Upper lobe of right lung (tissue), 1 donor: ENCODE data around the gene COX11. TPM values are rescaled to one million over a fixed set of nuclear protein-coding genes. Genes with fewer than 3 reads are reported as not detected.

ENCODE experiments used
- ATAC-seq: fragments of 200-7000 bp; cut with Tn5 transposase; one replicate; pipeline ENCODE4 v1.9.1; 2020; ENCODE audit warnings: mild to moderate bottlenecking, moderate library complexity
- DNase-seq: peaks from one replicate; pipeline ENCODE4 v3.0.0-alpha.2; 2020
- H3K27ac ChIP-seq: fragments of 200-600 bp; one replicate; pipeline ENCODE4 v1.8.0; 2022
- H3K27me3 ChIP-seq: fragments of 200-600 bp; one replicate; pipeline ENCODE4 v1.8.0; 2022; ENCODE audit warnings: mild to moderate bottlenecking
- H3K36me3 ChIP-seq: fragments of 200-600 bp; one replicate; pipeline ENCODE4 v1.8.0; 2022
- H3K4me1 ChIP-seq: fragments of 200-600 bp; one replicate; pipeline ENCODE4 v1.8.0; 2022
- H3K4me3 ChIP-seq: fragments of 200-600 bp; one replicate; pipeline ENCODE4 v1.8.0; 2022; ENCODE audit warnings: mild to moderate bottlenecking
- H3K9me3 ChIP-seq: fragments of 200-600 bp; one replicate; pipeline ENCODE4 v1.8.0; 2022
- intact Hi-C: fragments of 100-400 bp; cut with DNase I; formaldehyde crosslinking; loops from one replicate; pipeline ENCODE4 v1.11.0; 2022
- long read RNA-seq: library from polyadenylated mRNA; unstranded; transcript quantifications from one replicate; pipeline ENCODE4 v2.0.0, GENCODE V29; 2021
- total RNA-seq: library from RNA; stranded (reverse); fragmentation: NEBNext Ultra II Directional; extraction: Animal tissue kit (Norgen Biotek cat#: 25700); gene quantifications from one replicate; pipeline ENCODE4 v1.2.1, GENCODE V29; 2021
- TF ChIP-seq, protein P1 (sequence below): fragments of 200-600 bp; IDR thresholded peaks from one replicate; pipeline ENCODE4 v1.8.0; 2022; ENCODE audit warnings: antibody characterized with exemption
- donor health status: DM: no; HTN: yes; CAD: no; lungs with severe emphysema.

Gene COX11, protein sequence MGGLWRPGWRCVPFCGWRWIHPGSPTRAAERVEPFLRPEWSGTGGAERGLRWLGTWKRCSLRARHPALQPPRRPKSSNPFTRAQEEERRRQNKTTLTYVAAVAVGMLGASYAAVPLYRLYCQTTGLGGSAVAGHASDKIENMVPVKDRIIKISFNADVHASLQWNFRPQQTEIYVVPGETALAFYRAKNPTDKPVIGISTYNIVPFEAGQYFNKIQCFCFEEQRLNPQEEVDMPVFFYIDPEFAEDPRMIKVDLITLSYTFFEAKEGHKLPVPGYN
- 34.9 TPM for total RNA-seq
- long read RNA-seq, transcript COX11-201 (4 exons, 2,497 nt), result major isoform, 25 of 27 reads
- long read RNA-seq, partial matches to known transcripts, result 0 of 27 reads
- long read RNA-seq, other reads (novel, unspliced or antisense), result 0 of 27 reads

- Histone ChIP-seq H3K27ac (peak within 1 kb of the TSS; percentile 84), H3K4me3 (peak within 1 kb of the TSS; percentile 92), H3K27me3 (no peaks in the 10 kb centered on the region), H3K4me1 (peaks cover 26% of the 10 kb centered on the region), H3K9me3 (no peaks in the 10 kb centered on the region), H3K36me3 (peaks cover 12% of the 10 kb centered on the region)
- ATAC-seq (peak; percentile 97), DNase-seq (peak; percentile 97)
- TF ChIP-seq, protein P1, sequence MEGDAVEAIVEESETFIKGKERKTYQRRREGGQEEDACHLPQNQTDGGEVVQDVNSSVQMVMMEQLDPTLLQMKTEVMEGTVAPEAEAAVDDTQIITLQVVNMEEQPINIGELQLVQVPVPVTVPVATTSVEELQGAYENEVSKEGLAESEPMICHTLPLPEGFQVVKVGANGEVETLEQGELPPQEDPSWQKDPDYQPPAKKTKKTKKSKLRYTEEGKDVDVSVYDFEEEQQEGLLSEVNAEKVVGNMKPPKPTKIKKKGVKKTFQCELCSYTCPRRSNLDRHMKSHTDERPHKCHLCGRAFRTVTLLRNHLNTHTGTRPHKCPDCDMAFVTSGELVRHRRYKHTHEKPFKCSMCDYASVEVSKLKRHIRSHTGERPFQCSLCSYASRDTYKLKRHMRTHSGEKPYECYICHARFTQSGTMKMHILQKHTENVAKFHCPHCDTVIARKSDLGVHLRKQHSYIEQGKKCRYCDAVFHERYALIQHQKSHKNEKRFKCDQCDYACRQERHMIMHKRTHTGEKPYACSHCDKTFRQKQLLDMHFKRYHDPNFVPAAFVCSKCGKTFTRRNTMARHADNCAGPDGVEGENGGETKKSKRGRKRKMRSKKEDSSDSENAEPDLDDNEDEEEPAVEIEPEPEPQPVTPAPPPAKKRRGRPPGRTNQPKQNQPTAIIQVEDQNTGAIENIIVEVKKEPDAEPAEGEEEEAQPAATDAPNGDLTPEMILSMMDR, result peak; percentile 48
- intact Hi-C loops, result no loop called here
These were observed at the start of gene COX11, which contains the start of gene STXBP4 for GRCh38 chr17:54968262-54968987. Gene COX11, minus strand, starts transcription at chr17:54968654. Its CDS starts 8 bp downstream, at chr17:54968646. Gene STXBP4, plus strand, starts transcription at chr17:54968765. Its CDS starts 17,455 bp downstream, at chr17:54986220.

GRCh38 chr17:55005520-55005919 is 37.1 kb upstream of the COX11 start:
- no peaks in the 10 kb centered on the region for H3K9me3 ChIP-seq
- intact Hi-C loops, result no loop called here
- ATAC-seq (peak; percentile 15), DNase-seq (no peak)
- TF ChIP-seq, protein P1, result peak; percentile 27
- no peak overlapping the region for H3K4me3 ChIP-seq
- H3K27me3 ChIP-seq, result no peaks in the 10 kb centered on the region
- no peaks in the 10 kb centered on the region for H3K4me1 ChIP-seq
- H3K27ac ChIP-seq, result no peak overlapping the region
- peaks cover 3% of the 10 kb centered on the region for H3K36me3 ChIP-seq

DNA sequence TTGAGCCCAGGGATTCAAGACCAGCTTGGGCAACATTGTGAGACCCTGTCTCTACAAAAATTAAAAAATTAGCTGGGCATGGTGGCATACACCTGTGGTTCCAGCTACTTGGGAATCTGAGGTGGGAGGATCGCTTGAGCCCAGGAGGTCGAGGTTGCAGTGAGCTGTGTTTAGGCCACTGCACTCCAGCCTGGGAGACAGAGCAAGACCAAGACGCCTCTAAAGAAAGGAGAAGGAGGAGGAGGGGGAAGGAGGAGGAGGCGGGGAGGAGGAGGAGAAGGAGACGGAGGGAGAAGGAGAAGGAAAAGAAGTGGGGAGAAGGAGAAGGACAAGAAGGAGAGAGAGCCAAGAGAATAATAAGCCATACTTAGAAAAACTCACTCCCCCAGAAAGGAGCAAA is 36.0 kb upstream of the COX11 start:
- H3K27me3 ChIP-seq, result no peaks in the 10 kb centered on the region
- no peaks in the 10 kb centered on the region for H3K4me1 ChIP-seq
- DNase-seq, result no peak
- intact Hi-C loops, result no loop called here
- peaks cover 8% of the 10 kb centered on the region for H3K36me3 ChIP-seq
- TF ChIP-seq, protein P1, result no peak
- H3K27ac ChIP-seq, result no peak overlapping the region
- no peak overlapping the region for H3K4me3 ChIP-seq
- no peaks in the 10 kb centered on the region for H3K9me3 ChIP-seq
- ATAC-seq, result no peak

DNA sequence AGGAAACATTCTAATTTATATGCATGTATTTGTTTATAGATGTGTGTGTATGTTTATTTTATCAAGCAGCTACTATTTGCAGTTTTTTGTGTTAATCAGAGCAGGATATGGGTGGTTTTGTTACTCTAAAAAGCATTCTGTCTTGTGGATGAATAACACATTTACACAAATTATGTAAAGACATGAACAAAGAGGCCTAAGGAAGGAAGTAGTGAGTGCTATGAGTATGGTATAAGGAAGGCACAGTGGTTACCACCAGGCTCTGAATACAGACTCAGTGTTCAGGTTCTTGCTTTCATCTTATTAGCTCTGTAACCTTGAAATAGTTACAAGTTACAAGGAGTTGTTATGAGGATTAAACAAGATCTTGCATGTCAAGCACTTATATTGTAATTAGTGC is 34.0 kb upstream of the COX11 start:
- intact Hi-C loops, result no loop called here
- Histone ChIP-seq H3K4me3 (no peak overlapping the region), H3K27ac (no peak overlapping the region), H3K9me3 (no peaks in the 10 kb centered on the region), H3K4me1 (no peaks in the 10 kb centered on the region), H3K36me3 (peaks cover 8% of the 10 kb centered on the region), H3K27me3 (no peaks in the 10 kb centered on the region)
- TF ChIP-seq, protein P1, result no peak
- ATAC-seq (no peak), DNase-seq (no peak)

- no peaks in the 10 kb centered on the region for H3K9me3 ChIP-seq
- H3K4me1 ChIP-seq, result no peaks in the 10 kb centered on the region
- intact Hi-C loops, result no loop called here
- ATAC-seq (no peak), DNase-seq (no peak)
- H3K27me3 ChIP-seq, result no peaks in the 10 kb centered on the region
- peaks cover 5% of the 10 kb centered on the region for H3K36me3 ChIP-seq
- H3K4me3 ChIP-seq, result no peak overlapping the region
- TF ChIP-seq, protein P1, result no peak
- no peak overlapping the region for H3K27ac ChIP-seq
These were observed 28.0 kb upstream of the COX11 start for GRCh38 chr17:54996441-54996840.
